H9 (cell line): ENCODE measurements around the gene NOX5. TPM values are rescaled to one million over a fixed set of nuclear protein-coding genes. Genes with fewer than 3 reads are reported as not detected.

ENCODE experiments used
- DNase-seq: peaks from one replicate; pipeline ENCODE4 v3.0.0-alpha.2; 2017
- H2AFZ ChIP-seq: one replicate; pipeline ENCODE4 v1.6.1; 2013; ENCODE audit warnings: mild to moderate bottlenecking, low read length, control low read depth, moderate library complexity
- H2AK5ac ChIP-seq: 2 replicates; pipeline ENCODE4 v1.6.1; 2013; ENCODE audit warnings: low read length, control low read depth, mixed read lengths; ENCODE audit not compliant: insufficient read length
- H2BK120ac ChIP-seq: one replicate; pipeline ENCODE4 v1.6.1; 2013; ENCODE audit warnings: low read depth, mild to moderate bottlenecking, low read length, control low read depth, inconsistent platforms; ENCODE audit not compliant: poor library complexity, severe bottlenecking
- H2BK12ac ChIP-seq: 2 replicates; pipeline ENCODE4 v1.6.1; 2013; ENCODE audit warnings: low read length, control low read depth, mixed read lengths, low read depth; ENCODE audit not compliant: insufficient read length
- H2BK15ac ChIP-seq: 2 replicates; pipeline ENCODE4 v1.6.1; 2013; ENCODE audit warnings: low read depth, low read length, control low read depth
- H2BK20ac ChIP-seq: one replicate; pipeline ENCODE4 v1.6.1; 2013; ENCODE audit warnings: low read depth, mild to moderate bottlenecking, low read length, control low read depth, inconsistent platforms; ENCODE audit not compliant: poor library complexity, severe bottlenecking
- H2BK5ac ChIP-seq: 2 replicates; pipeline ENCODE4 v1.6.1; 2013; ENCODE audit warnings: low read length, control low read depth, mixed read lengths; ENCODE audit not compliant: insufficient read length
- H3K14ac ChIP-seq: 2 replicates; pipeline ENCODE4 v1.6.1; 2013; ENCODE audit warnings: low read length, control low read depth; ENCODE audit not compliant: insufficient read depth
- H3K18ac ChIP-seq: 2 replicates; pipeline ENCODE4 v1.6.1; 2013; ENCODE audit warnings: low read depth, mild to moderate bottlenecking, mixed read lengths, low read length, control low read depth; ENCODE audit not compliant: insufficient read length
- H3K23ac ChIP-seq: 2 replicates; pipeline ENCODE4 v1.6.1; 2013; ENCODE audit warnings: low read length, control low read depth, mixed read lengths, low read depth; ENCODE audit not compliant: insufficient read length
- H3K23me2 ChIP-seq: 2 replicates; pipeline ENCODE4 v1.6.1; 2013; ENCODE audit warnings: low read depth, mild to moderate bottlenecking, mixed read lengths, low read length, control low read depth; ENCODE audit not compliant: insufficient read length, poor library complexity, severe bottlenecking
- H3K27ac ChIP-seq: 2 replicates; pipeline ENCODE4 v1.5.1; 2013; ENCODE audit warnings: low read length, control low read depth, mixed read lengths, low read depth; ENCODE audit not compliant: insufficient read length
- H3K27me3 ChIP-seq: 2 replicates; pipeline ENCODE4 v1.6.1; 2013; ENCODE audit warnings: low read length, control low read depth, inconsistent platforms; ENCODE audit not compliant: insufficient read depth
- H3K4ac ChIP-seq: 2 replicates; pipeline ENCODE4 v1.6.1; 2013; ENCODE audit warnings: low read depth, mild to moderate bottlenecking, control low read depth, inconsistent platforms, low read length, moderate library complexity
- H3K4me1 ChIP-seq: 2 replicates; pipeline ENCODE4 v1.6.1; 2013; ENCODE audit warnings: low read length, control low read depth, inconsistent platforms; ENCODE audit not compliant: insufficient read depth
- H3K4me2 ChIP-seq: 2 replicates; pipeline ENCODE4 v1.6.1; 2013; ENCODE audit warnings: low read length, control low read depth, mixed read lengths; ENCODE audit not compliant: insufficient read length, insufficient read depth
- H3K56ac ChIP-seq: 2 replicates; pipeline ENCODE4 v1.6.1; 2013; ENCODE audit warnings: low read depth, mild to moderate bottlenecking, mixed read lengths, low read length, control low read depth; ENCODE audit not compliant: insufficient read length
- H3K79me1 ChIP-seq: 2 replicates; pipeline ENCODE4 v1.6.1; 2013; ENCODE audit warnings: low read depth, mild to moderate bottlenecking, moderate library complexity, low read length, control low read depth, inconsistent platforms; ENCODE audit not compliant: insufficient read depth, poor library complexity, severe bottlenecking
- H3K79me2 ChIP-seq: 2 replicates; pipeline ENCODE4 v1.6.1; 2013; ENCODE audit warnings: low read length, control low read depth, inconsistent platforms; ENCODE audit not compliant: insufficient read depth
- H3K9ac ChIP-seq: 2 replicates; pipeline ENCODE4 v1.6.1; 2013; ENCODE audit warnings: low read length, control low read depth, mixed read lengths; ENCODE audit not compliant: insufficient read length; ENCODE audit errors: extremely low read depth
- H3K9me3 ChIP-seq: one replicate; pipeline ENCODE4 v1.6.1; 2013; ENCODE audit warnings: low read depth, low read length, inconsistent platforms; ENCODE audit not compliant: control insufficient read depth
- H3T11ph ChIP-seq: one replicate; pipeline ENCODE4 v1.6.1; 2013; ENCODE audit warnings: mild to moderate bottlenecking, low read length, control low read depth, inconsistent platforms
- H4K20me1 ChIP-seq: one replicate; pipeline ENCODE4 v1.6.1; 2013; ENCODE audit not compliant: control insufficient read depth, insufficient read length, insufficient read depth
- H4K5ac ChIP-seq: 2 replicates; pipeline ENCODE4 v1.6.1; 2013; ENCODE audit warnings: low read depth, mild to moderate bottlenecking, mixed read lengths, low read length, control low read depth; ENCODE audit not compliant: insufficient read length
- H4K8ac ChIP-seq: replicated peaks from 2 replicates; pipeline ENCODE4 v1.6.1; 2013; ENCODE audit warnings: low read length, control low read depth, mixed read lengths, low read depth; ENCODE audit not compliant: insufficient read length
- H4K91ac ChIP-seq: 2 replicates; pipeline ENCODE4 v1.6.1; 2013; ENCODE audit warnings: low read depth, mild to moderate bottlenecking, moderate library complexity, mixed read lengths, low read length, control low read depth; ENCODE audit not compliant: insufficient read length
- H3K27ac Mint-ChIP-seq, 3 experiments: 2 replicates in 2 of 3; 3 replicates in 1 of 3; pipeline ENCODE4 v1.8.0; 2020 to 2021; ENCODE audit warnings: mixed read lengths in 3 of 3, mild to moderate bottlenecking in 1 of 3, moderate library complexity in 1 of 3
- H3K27me3 Mint-ChIP-seq: 2 replicates; pipeline ENCODE4 v1.8.0; 2021; ENCODE audit warnings: low read depth, mild to moderate bottlenecking, moderate library complexity, mixed read lengths
- H3K36me3 Mint-ChIP-seq, 3 experiments: 2 replicates in 2 of 3; 3 replicates in 1 of 3; pipeline ENCODE4 v1.8.0; 2020 to 2021; ENCODE audit warnings: low read depth in 3 of 3, mixed read lengths in 3 of 3; ENCODE audit not compliant: insufficient read depth in 1 of 3
- H3K4me1 Mint-ChIP-seq, 2 experiments: 2 replicates each; pipeline ENCODE4 v1.8.0; 2020; ENCODE audit warnings: mixed read lengths in 2 of 2
- H3K4me3 Mint-ChIP-seq, 2 experiments: 2 replicates in 1 of 2; 3 replicates in 1 of 2; pipeline ENCODE4 v1.8.0; 2020 to 2021; ENCODE audit warnings: mild to moderate bottlenecking in 2 of 2, mixed read lengths in 2 of 2, moderate library complexity in 1 of 2
- H3K9me3 Mint-ChIP-seq, 2 experiments: 2 replicates in 1 of 2; 3 replicates in 1 of 2; pipeline ENCODE4 v1.8.0; 2020; ENCODE audit warnings: mild to moderate bottlenecking in 2 of 2, mixed read lengths in 2 of 2, moderate library complexity in 1 of 2
- WGBS: extraction: QIAGEN DNeasy Blood & Tissue Kit; methylation state at CpG from one replicate; pipeline ENCODE4 v1.1.7; 2013; ENCODE audit warnings: missing lambda C conversion rate, low lambda C conversion rate, mixed read lengths; ENCODE audit not compliant: insufficient read length; ENCODE audit errors: extremely low coverage; 5-methylcytosine and 5-hydroxymethylcytosine counted together
- total RNA-seq: library from RNA; stranded (reverse); gene quantifications from 2 replicates; pipeline ENCODE4 v1.2.1, GENCODE V29; 2021
- TF ChIP-seq, protein P1 (sequence below): fragments of 200-600 bp; sonication (generic); conservative IDR thresholded peaks from 3 replicates; pipeline ENCODE4 v1.8.0; 2021; ENCODE audit warnings: antibody characterized with exemption, mild to moderate bottlenecking

The NOX5 gene
- total RNA-seq, 1 experiment from 2014 or later: 0.04 TPM

DNA sequence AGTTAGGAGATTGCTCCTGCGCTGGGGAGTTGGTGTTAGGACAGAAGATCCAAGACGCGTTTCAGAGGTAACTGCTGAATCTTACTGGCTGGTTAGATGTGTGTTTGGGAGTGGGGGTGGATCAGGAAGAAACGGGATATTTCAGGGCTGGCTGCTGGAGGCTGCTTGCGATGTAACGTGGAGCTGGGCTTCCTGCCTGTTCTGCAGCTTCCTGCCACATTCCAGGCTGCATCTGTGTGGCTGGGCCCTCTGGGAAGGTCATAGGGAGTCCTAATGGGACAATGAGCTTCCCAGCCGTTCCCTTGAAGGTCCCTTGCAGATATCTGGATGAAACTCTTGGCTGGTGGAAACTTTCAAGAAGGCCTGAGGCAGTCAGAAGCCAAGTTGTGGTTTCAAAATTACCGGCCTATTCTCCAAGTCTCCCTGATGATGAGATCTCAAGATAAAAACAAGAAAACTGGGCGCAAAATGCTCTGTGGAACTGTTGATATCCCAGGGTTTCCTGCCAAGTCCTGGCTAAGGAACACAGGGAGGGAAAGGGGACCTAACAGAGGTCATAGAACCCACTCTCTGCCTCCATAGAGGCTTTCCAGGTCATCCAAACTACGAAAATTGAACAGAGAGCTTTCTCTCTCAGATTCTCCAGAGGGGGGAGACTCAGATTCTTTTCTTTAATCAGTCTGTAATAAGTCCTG, 67.0 kb downstream of the NOX5 start:
- no peaks in the 10 kb centered on the region for H3K9me3 ChIP-seq
- H4K8ac ChIP-seq: no peak overlapping the region
- no peak overlapping the region for H4K91ac ChIP-seq
- peaks cover 35% of the 10 kb centered on the region for H3K27me3 Mint-ChIP-seq
- H3K23ac ChIP-seq: no peak overlapping the region
- H4K5ac ChIP-seq: no peak overlapping the region
- no peak overlapping the region for H3K27ac ChIP-seq
- DNase-seq: peak; percentile 50
- no peak overlapping the region for H3K14ac ChIP-seq
- H3K4me1 ChIP-seq: peaks cover 20% of the 10 kb centered on the region
- no peak overlapping the region for H2BK12ac ChIP-seq
- no peaks in the 10 kb centered on the region for H4K20me1 ChIP-seq
- H3K36me3 Mint-ChIP-seq: no peaks in the 10 kb centered on the region
- no peak overlapping the region for H2BK120ac ChIP-seq
- no peak overlapping the region for H2AK5ac ChIP-seq
- H3K9me3 Mint-ChIP-seq: no peaks in the 10 kb centered on the region
- H3K27me3 ChIP-seq: no peaks in the 10 kb centered on the region
- peak overlapping the region in 1 of 2 experiments; percentile 18; a peak in 1 of 5 replicates for H3K4me3 Mint-ChIP-seq
- no CpG with 5 or more reads among the region's 10 CpGs for WGBS
- H3K9ac ChIP-seq: no peak overlapping the region
- H3T11ph ChIP-seq: no peak overlapping the region
- TF ChIP-seq, protein P1, sequence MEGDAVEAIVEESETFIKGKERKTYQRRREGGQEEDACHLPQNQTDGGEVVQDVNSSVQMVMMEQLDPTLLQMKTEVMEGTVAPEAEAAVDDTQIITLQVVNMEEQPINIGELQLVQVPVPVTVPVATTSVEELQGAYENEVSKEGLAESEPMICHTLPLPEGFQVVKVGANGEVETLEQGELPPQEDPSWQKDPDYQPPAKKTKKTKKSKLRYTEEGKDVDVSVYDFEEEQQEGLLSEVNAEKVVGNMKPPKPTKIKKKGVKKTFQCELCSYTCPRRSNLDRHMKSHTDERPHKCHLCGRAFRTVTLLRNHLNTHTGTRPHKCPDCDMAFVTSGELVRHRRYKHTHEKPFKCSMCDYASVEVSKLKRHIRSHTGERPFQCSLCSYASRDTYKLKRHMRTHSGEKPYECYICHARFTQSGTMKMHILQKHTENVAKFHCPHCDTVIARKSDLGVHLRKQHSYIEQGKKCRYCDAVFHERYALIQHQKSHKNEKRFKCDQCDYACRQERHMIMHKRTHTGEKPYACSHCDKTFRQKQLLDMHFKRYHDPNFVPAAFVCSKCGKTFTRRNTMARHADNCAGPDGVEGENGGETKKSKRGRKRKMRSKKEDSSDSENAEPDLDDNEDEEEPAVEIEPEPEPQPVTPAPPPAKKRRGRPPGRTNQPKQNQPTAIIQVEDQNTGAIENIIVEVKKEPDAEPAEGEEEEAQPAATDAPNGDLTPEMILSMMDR: no peak
- no peak overlapping the region for H3K27ac Mint-ChIP-seq
- H3K18ac ChIP-seq: peak overlapping the region; percentile 45
- H2AFZ ChIP-seq: no peak overlapping the region
- H3K56ac ChIP-seq: no peak overlapping the region
- H3K4ac ChIP-seq: no peak overlapping the region
- no peaks in the 10 kb centered on the region for H3K79me2 ChIP-seq
- no peak overlapping the region for H3K4me2 ChIP-seq
- H3K23me2 ChIP-seq: no peaks in the 10 kb centered on the region
- H2BK15ac ChIP-seq: no peak overlapping the region
- H2BK5ac ChIP-seq: no peak overlapping the region
- no peak overlapping the region for H2BK20ac ChIP-seq
- H3K4me1 Mint-ChIP-seq: peaks cover 53 to 60% of the 10 kb centered on the region in 2 experiments
- no peaks in the 10 kb centered on the region for H3K79me1 ChIP-seq
